GM12801 (cell line): ENCODE results near the gene ERFL.

Source experiments
- TF ChIP-seq, protein P1 (sequence below): IDR thresholded peaks from one replicate; pipeline ENCODE4 v1.5.1; 2011; ENCODE audit warnings: control low read depth; ENCODE audit not compliant: insufficient read length; ENCODE audit errors: extremely low read depth

Gene ERFL

DNA sequence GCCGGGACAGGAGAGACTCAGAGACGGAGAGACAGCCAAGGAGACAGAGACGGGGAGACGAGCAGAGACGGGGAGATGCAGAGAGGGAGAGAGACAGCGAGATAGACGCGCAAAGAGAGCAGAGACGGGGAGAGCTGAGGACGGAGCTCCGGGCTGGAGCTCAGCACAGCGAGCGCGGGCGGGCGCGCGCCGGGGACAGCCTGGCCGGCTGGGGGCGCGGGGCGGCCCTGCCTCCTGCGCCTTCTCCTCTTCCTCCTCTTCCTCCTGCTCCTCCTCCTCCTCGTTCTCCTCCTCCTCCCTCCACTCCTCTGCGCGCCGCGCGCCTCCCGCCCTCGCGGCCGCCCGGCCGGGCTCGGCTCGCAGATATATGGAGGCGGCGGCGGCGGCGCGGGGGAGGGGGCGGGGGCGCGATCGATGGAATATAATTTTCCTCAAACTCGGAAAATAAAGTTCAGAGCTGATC is at the start of gene ERFL:
ERFL (minus strand) TSS at position 229 of the 463 bp plus-strand sequence. CDS start 15,530 bp downstream, outside the sequence.
- TF ChIP-seq, protein P1, sequence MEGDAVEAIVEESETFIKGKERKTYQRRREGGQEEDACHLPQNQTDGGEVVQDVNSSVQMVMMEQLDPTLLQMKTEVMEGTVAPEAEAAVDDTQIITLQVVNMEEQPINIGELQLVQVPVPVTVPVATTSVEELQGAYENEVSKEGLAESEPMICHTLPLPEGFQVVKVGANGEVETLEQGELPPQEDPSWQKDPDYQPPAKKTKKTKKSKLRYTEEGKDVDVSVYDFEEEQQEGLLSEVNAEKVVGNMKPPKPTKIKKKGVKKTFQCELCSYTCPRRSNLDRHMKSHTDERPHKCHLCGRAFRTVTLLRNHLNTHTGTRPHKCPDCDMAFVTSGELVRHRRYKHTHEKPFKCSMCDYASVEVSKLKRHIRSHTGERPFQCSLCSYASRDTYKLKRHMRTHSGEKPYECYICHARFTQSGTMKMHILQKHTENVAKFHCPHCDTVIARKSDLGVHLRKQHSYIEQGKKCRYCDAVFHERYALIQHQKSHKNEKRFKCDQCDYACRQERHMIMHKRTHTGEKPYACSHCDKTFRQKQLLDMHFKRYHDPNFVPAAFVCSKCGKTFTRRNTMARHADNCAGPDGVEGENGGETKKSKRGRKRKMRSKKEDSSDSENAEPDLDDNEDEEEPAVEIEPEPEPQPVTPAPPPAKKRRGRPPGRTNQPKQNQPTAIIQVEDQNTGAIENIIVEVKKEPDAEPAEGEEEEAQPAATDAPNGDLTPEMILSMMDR, result no peak

DNA sequence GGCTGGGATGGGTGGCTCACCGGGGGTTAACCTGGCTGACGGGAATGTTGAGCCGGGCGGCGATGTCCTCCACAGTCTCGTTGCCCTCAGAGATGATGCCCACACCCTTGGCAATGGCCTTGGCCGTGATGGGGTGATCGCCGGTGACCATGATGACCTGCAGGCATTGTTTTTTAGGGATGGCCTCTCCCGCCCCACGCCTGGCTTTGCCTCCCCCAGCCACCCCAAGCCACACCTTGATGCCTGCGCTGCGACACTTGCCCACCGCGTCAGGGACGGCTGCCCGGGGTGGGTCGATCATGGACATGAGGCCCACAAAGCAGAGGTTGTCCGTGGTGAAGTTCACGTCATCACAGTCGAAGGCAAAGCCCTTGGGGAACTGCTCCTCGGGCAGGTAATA is 49.7 kb upstream of the ERFL start:
- TF ChIP-seq, protein P1, result no peak

DNA sequence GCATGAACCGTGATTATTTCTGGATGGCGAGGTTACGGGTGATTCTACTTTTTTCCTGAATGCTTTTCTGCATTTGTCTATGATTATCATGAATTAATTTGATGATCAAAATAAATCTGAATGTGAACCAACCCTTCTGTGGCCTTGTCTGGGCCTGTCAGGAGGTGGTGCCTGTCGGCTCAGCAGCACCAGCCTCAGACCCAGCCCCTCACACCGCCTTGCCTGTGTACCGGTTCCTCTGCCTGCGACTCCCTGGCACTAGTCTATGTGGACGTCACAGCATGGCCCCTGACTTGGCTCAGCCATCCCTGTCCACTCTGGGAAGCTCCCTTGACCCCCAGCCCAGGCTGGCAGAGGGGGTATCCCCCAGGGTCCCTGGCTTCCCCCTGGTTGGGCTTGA is 46.4 kb upstream of the ERFL start:
- TF ChIP-seq, protein P1, result no peak

DNA sequence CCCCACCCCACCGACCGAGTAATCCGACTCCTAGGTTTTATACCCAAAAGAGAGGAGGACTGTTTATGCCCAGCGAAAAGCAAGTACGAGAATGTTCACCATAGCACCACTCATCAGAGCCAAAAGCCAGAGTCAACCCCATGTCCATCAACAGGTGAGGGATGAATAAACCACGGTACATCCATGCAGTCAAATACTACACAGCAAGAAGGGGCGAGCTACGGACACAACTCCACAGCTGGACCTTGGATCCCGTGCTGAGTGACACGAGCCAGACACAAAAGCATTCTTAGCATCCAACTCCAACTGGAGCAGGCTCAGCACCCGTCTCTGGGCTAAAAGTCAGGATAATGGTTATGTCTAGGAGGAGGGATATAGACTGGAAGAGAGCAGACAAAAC is 43.1 kb upstream of the ERFL start:
- TF ChIP-seq, protein P1, result no peak

DNA sequence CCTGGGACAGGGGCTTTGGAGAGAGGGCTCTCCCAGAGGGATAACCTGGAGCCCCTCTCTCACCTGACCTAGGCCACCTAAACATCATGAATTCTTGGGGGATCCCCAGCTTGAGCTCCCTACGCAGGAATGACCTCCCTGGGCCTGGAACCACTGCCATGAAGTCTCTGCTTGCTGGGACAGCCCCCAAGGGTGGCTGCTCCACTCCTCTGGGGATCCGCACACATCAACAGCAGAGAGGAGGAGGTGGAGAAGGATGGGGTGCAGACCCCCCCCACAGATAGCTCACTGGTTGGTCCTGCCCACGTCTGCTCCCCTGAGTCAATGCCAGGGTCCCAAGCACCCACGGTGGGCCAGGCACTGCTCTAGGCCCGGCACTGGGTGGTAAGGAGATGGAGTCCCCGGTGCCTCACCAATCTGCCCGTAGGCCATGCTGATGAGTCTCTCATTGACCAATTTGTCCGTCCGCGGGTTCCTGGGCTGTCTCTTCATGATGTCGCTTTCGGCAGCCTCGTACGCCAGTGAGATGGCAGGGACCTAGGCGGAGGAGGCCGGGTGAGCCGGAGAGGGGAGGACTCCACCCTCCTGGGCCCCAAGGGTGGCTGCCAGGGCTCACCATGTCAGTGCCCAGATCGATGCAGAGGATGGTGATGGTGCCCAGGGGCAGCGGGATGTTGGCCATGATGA is 41.7 kb upstream of the ERFL start:
- TF ChIP-seq, protein P1, result no peak

DNA sequence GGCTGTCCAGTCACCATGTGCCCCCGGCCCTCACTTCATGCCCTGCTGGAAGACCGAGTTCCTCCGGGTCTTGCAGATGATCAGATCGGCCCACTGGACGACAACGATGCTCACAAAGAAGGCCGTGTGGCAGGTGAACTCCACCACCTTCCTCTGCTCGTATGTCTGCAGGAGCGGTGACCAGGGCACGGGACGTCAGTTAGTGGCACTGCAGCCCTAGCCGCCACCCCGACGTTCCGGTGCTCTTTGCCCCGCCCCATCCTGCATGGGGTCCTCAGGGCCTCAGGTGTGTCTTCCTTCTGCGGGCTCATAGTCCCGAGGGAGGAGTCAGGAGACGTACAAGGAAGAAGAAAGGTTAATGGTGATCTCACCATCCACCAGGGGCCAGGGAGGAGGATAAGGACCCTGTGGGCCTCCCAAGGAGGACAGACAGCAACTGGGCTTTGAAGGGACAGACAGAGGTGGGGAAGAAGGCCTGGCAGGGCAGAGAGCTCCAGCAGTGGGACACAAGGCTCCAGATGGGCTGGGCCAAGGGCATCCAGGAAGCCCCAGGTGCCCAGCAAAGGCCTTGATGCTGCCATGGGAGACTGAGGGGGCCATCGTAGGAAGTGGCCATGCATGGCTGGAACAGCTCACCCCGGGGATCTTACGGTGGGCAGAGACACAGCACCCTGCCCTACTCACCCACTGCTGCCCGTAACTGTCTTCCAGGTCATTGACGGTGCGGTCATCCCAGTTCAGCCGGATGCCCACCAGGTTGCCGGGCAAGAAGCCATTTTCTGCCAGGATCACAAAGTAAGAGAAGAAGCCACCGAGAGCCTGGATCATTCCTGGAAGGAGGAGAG is 40.7 kb upstream of the ERFL start:
- TF ChIP-seq, protein P1, result no peak

DNA sequence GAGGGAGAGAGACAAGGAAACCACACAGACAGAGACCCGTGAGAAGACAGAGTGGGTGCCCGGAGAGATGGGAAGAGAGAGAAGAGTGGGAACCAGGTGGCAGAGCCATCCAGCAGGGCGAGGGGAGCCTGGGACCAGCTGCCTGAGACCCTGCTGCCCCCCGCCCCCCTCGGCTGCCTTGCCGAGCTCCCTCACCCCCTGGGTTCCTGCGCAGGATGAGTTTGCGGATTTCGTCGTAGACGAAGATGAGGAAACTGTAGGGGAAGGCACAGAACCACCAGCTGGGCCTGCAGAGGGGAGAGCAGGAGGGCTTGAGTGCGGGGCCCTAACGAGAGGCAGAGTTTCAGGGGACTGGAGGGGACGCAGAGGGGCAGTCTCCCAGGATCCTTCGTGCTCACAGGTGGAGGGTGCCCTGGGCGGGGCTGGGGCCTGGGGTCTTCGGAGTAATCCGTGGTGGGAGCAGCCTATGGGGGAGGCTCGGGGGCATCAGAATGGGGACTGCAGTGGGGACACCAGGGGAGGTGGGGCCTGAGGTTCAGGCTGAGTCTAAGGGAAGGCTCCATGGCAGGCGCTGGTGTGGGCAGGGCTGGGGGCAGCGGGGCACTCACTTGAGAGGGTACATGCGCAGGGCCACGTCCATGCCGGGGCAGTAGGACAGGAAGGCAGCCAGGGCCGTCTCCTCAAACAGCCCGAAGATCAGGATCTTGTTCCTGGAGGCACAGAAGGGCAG is 39.0 kb upstream of the ERFL start:
- TF ChIP-seq, protein P1, result no peak
